Measurements from ENCODE around the gene DDIAS.
"Not testable (repeated sequence)": the region's sequence is repeated elsewhere in the genome, so short reads cannot be mapped to it uniquely, and the experiment has no call there.

The DDIAS gene, protein sequence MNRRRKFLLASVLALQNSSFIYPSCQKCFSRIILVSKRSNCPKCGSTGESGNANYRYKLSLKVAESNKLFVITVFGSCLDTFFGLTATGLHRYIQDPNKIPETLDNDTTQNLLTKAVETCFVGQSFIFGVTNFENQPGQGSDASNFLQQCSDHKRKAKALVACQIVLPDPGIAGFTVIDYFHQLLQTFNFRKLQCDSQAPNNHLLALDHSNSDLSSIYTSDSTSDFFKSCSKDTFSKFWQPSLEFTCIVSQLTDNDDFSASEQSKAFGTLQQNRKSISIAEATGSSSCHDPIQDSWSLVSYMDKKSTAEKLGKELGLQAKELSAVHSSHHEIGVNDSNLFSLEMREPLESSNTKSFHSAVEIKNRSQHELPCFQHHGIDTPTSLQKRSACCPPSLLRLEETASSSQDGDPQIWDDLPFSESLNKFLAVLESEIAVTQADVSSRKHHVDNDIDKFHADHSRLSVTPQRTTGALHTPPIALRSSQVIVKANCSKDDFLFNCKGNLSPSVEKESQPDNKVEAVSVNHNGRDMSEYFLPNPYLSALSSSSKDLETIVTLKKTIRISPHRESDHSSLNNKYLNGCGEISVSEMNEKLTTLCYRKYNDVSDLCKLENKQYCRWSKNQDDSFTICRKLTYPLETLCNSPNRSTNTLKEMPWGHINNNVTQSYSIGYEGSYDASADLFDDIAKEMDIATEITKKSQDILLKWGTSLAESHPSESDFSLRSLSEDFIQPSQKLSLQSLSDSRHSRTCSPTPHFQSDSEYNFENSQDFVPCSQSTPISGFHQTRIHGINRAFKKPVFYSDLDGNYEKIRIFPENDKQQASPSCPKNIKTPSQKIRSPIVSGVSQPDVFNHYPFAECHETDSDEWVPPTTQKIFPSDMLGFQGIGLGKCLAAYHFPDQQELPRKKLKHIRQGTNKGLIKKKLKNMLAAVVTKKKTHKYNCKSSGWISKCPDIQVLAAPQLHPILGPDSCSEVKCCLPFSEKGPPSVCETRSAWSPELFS

GRCh38 chr11:82901165-82901921, at the start of gene DDIAS:
TSS of gene DDIAS (plus strand) at chr11:82901736. CDS start at chr11:82914739, 13,003 bp downstream.
- peak; percentile 98 for DNase-seq

- DNase-seq, result no peak
Observed at GRCh38 chr11:82854242-82854641, 47.3 kb upstream of the DDIAS start.

DNA sequence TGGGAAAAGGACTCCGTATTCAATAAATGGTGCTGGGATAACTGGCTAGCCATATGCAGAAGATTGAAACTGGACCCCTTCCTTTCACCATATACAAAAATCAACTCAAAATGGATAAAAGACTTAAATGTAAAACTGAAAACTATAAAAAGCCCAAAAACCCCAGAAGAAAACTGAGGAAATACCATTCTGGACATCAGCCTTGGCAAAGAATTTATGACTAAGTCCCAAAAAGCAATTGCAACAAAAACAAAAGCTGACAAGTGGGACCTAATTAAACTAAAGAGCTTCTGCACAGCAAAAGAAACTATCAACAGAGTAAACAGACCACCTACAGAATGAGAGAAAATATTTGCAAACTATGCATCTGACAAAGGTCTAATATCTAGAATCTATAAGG, 46.6 kb upstream of the DDIAS start:
- DNase-seq, result not testable (repeated sequence)

DNA sequence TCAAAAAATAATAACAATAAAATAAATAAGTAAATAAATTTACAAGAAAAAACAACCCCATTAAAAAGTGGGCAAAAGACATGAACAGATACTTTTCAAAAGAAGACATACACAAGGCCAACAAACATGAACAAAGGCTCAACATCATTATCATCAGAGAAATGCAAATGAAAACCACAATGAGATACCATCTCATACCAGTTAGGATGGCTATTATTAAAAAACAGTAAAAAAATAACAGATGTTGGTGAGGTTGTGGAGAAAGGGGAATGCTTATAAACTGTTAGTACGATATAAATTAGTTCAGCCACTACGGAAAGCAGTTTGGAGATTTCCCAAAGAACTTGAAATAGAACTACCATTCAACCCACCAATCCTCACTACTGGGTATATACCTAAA, 45.9 kb upstream of the DDIAS start:
- no peak for DNase-seq

GRCh38 chr11:82857145-82857544, 44.4 kb upstream of the DDIAS start:
- DNase-seq, result no peak

- DNase-seq, result no peak
Observed at GRCh38 chr11:82858133-82858532, 43.4 kb upstream of the DDIAS start.

DNA sequence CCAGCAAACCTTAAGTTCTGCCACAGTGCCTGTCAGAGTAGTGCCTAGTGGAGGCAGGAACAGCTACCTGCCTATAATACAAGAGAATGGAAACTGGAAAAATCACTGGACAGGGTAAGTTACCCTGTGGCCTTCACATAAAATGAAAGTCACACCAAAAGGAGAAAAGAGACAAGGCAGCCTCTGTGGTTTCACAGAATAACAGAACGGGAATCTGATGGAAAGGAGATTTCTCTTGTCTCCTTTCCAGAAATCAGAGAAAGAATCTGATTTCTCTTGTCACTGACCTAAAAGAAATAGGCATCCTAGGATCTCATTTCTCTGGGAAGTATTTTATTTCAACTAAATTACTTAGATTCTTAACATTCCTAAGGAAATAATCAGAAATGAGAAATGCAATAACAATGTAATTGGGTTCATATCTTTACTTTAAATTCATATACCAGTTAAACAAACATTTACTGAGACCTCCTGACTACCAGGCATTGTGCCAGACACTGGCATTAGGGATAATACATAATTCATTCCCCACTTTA, 42.9 kb upstream of the DDIAS start:
- DNase-seq, result no peak

DNA sequence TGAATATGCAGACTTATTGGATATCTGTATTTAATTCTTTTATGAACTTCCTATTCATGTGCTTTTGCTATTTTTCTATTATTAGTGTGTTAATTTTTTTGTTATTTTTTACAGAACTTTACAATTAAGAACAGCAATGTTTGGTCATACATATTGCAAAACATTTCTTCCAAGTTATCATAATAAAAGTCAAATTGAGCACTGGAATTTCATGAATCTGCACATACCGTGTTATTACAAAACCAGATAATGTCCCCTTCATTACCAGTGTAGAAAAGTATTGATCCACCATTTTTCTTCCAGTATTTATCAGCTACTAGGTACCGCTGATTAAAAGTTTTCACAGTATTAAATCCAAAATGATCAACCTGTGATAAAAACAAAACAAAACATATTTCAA, 41.8 kb upstream of the DDIAS start:
- DNase-seq, result no peak

DNA sequence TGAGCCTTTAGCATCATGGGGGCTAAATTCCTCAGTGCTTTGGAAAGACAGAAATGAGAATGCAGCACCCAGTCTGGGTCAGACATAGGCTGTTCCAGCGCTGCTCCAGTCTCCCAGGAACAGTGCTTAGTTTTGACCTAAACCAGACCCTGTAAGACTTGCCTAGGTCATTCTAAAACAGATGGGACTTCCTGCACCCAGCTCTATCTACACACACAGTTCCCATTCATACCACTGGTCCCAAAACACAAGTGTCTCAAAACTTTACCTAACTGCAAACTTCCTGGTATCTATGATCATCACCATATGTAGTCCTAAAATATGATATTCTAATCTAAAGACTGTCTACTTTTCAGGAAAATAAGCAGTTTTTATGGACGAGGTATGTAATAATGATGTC, 39.2 kb upstream of the DDIAS start:
- DNase-seq, result no peak

GRCh38 chr11:82863209-82863608, 38.3 kb upstream of the DDIAS start:
- no peak for DNase-seq

DNA sequence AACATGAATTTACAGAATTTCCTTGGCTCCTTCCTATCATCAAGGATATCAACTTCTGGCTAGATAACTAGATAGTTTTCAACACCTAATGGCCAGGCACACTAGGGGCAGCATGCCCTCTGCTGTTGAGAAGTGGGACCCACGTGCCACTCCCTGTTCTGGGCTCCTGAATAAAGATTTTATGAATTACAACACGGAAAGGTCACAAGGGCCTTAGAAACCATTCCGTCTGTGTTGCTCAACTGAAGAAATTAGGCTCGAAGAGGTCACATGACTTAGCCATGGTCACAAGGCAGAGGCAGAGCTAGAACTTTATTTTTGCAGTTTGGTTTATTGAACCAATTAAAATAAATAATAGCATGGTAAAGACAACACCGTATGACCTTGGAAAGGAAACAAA, 37.3 kb upstream of the DDIAS start:
- no peak for DNase-seq

DNA sequence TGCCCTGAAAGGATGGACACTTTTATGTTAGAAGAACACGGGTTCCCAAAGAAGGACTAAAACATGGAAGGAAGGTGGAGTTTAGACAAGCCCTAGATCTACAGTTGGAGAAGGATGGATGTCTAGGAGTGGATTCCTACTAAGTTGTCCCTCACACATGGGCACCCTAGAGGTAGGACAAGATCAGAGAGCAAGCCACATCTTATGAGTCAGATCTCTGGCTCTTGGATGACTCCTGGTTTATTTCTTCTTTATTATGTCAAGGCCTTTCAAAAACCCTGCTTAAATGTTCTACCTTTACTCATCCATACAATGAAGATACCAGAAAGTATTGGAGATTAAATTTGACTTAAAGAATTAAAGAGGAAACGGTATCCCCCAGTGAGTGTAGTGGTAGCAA, 35.7 kb upstream of the DDIAS start:
- no peak for DNase-seq

- DNase-seq, result peak; percentile 43 to 49
Observed at GRCh38 chr11:82867495-82868082, 33.9 kb upstream of the DDIAS start.

DNA sequence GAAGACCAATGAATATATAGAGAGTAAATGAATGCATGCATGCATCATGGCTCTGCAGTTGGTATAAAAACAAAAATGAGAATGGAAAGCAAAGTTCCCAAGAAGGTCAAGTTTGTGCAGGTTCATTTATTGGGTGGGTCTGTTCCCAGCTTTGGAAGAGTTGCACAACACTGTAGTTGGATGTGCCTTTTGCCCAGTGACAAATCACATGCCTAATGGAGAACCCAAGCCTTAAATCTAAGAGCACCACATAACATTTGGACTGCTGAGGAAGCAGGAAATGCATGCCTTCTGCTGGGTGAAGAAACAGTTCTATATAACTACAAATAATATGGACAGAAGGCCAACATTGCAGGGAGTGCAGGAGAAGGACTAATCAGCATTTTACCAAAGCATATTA, 31.9 kb upstream of the DDIAS start:
- DNase-seq, result no peak

GRCh38 chr11:82871646-82872045, 29.9 kb upstream of the DDIAS start:
- no peak for DNase-seq

DNA sequence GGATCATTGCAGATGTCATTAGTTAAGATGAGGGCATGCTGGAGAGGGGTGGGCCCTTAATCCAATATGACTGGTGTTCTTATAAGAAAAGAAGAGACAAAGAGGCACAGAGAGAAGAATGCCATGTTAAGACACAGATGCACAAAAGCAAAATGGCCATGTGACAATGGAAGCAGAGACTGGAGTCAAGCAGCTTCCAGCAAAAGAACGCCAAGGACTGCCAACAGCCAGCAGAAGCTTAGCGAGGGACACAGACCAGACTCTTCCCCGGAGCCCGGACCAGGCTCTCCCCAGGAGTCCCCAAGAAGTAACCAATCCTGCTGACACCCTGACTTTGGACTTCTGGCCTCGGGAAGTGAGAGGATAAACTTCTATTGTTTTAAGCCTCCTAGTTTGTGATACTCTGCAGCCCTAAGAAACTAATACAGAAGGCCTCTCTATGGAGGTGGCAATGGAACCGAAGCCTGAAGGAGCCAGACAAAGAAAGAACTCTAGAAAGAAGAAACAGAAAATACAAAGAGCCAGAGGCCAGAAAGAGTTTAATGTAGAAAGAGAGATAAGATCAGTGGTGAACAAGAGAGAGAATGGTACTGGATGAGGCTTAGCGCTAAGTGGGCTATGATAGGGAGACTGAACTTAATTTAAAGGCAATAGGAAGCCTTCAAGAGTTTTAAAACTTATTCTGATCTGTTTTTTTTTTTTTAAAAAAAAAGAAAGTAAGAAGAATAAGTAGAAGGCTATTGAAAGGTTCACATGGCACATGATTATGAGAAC, 29.0 kb upstream of the DDIAS start:
- no peak for DNase-seq

GRCh38 chr11:82873919-82874333, 27.6 kb upstream of the DDIAS start:
- no peak for DNase-seq

- DNase-seq, result no peak
Observed at GRCh38 chr11:82874646-82875523, 26.7 kb upstream of the DDIAS start.

GRCh38 chr11:82883853-82884252, 17.7 kb upstream of the DDIAS start:
- no peak for DNase-seq
